H9 (cell line): ENCODE results near the gene NMT1. TPM values are rescaled to one million over a fixed set of nuclear protein-coding genes. Genes with fewer than 3 reads are reported as not detected.

Experiments
- DNase-seq: peaks from one replicate; pipeline ENCODE4 v3.0.0-alpha.2; 2017
- H2AFZ ChIP-seq: one replicate; pipeline ENCODE4 v1.6.1; 2013; ENCODE audit warnings: mild to moderate bottlenecking, low read length, control low read depth, moderate library complexity
- H2AK5ac ChIP-seq: 2 replicates; pipeline ENCODE4 v1.6.1; 2013; ENCODE audit warnings: low read length, control low read depth, mixed read lengths; ENCODE audit not compliant: insufficient read length
- H2BK120ac ChIP-seq: one replicate; pipeline ENCODE4 v1.6.1; 2013; ENCODE audit warnings: low read depth, mild to moderate bottlenecking, low read length, control low read depth, inconsistent platforms; ENCODE audit not compliant: poor library complexity, severe bottlenecking
- H2BK12ac ChIP-seq: 2 replicates; pipeline ENCODE4 v1.6.1; 2013; ENCODE audit warnings: low read length, control low read depth, mixed read lengths, low read depth; ENCODE audit not compliant: insufficient read length
- H2BK15ac ChIP-seq: 2 replicates; pipeline ENCODE4 v1.6.1; 2013; ENCODE audit warnings: low read depth, low read length, control low read depth
- H2BK20ac ChIP-seq: one replicate; pipeline ENCODE4 v1.6.1; 2013; ENCODE audit warnings: low read depth, mild to moderate bottlenecking, low read length, control low read depth, inconsistent platforms; ENCODE audit not compliant: poor library complexity, severe bottlenecking
- H2BK5ac ChIP-seq: 2 replicates; pipeline ENCODE4 v1.6.1; 2013; ENCODE audit warnings: low read length, control low read depth, mixed read lengths; ENCODE audit not compliant: insufficient read length
- H3K14ac ChIP-seq: 2 replicates; pipeline ENCODE4 v1.6.1; 2013; ENCODE audit warnings: low read length, control low read depth; ENCODE audit not compliant: insufficient read depth
- H3K18ac ChIP-seq: 2 replicates; pipeline ENCODE4 v1.6.1; 2013; ENCODE audit warnings: low read depth, mild to moderate bottlenecking, mixed read lengths, low read length, control low read depth; ENCODE audit not compliant: insufficient read length
- H3K23ac ChIP-seq: 2 replicates; pipeline ENCODE4 v1.6.1; 2013; ENCODE audit warnings: low read length, control low read depth, mixed read lengths, low read depth; ENCODE audit not compliant: insufficient read length
- H3K23me2 ChIP-seq: 2 replicates; pipeline ENCODE4 v1.6.1; 2013; ENCODE audit warnings: low read depth, mild to moderate bottlenecking, mixed read lengths, low read length, control low read depth; ENCODE audit not compliant: insufficient read length, poor library complexity, severe bottlenecking
- H3K27ac ChIP-seq: 2 replicates; pipeline ENCODE4 v1.5.1; 2013; ENCODE audit warnings: low read length, control low read depth, mixed read lengths, low read depth; ENCODE audit not compliant: insufficient read length
- H3K27me3 ChIP-seq: 2 replicates; pipeline ENCODE4 v1.6.1; 2013; ENCODE audit warnings: low read length, control low read depth, inconsistent platforms; ENCODE audit not compliant: insufficient read depth
- H3K4ac ChIP-seq: 2 replicates; pipeline ENCODE4 v1.6.1; 2013; ENCODE audit warnings: low read depth, mild to moderate bottlenecking, control low read depth, inconsistent platforms, low read length, moderate library complexity
- H3K4me1 ChIP-seq: 2 replicates; pipeline ENCODE4 v1.6.1; 2013; ENCODE audit warnings: low read length, control low read depth, inconsistent platforms; ENCODE audit not compliant: insufficient read depth
- H3K4me2 ChIP-seq: 2 replicates; pipeline ENCODE4 v1.6.1; 2013; ENCODE audit warnings: low read length, control low read depth, mixed read lengths; ENCODE audit not compliant: insufficient read length, insufficient read depth
- H3K56ac ChIP-seq: 2 replicates; pipeline ENCODE4 v1.6.1; 2013; ENCODE audit warnings: low read depth, mild to moderate bottlenecking, mixed read lengths, low read length, control low read depth; ENCODE audit not compliant: insufficient read length
- H3K79me1 ChIP-seq: 2 replicates; pipeline ENCODE4 v1.6.1; 2013; ENCODE audit warnings: low read depth, mild to moderate bottlenecking, moderate library complexity, low read length, control low read depth, inconsistent platforms; ENCODE audit not compliant: insufficient read depth, poor library complexity, severe bottlenecking
- H3K79me2 ChIP-seq: 2 replicates; pipeline ENCODE4 v1.6.1; 2013; ENCODE audit warnings: low read length, control low read depth, inconsistent platforms; ENCODE audit not compliant: insufficient read depth
- H3K9ac ChIP-seq: 2 replicates; pipeline ENCODE4 v1.6.1; 2013; ENCODE audit warnings: low read length, control low read depth, mixed read lengths; ENCODE audit not compliant: insufficient read length; ENCODE audit errors: extremely low read depth
- H3K9me3 ChIP-seq: one replicate; pipeline ENCODE4 v1.6.1; 2013; ENCODE audit warnings: low read depth, low read length, inconsistent platforms; ENCODE audit not compliant: control insufficient read depth
- H3T11ph ChIP-seq: one replicate; pipeline ENCODE4 v1.6.1; 2013; ENCODE audit warnings: mild to moderate bottlenecking, low read length, control low read depth, inconsistent platforms
- H4K20me1 ChIP-seq: one replicate; pipeline ENCODE4 v1.6.1; 2013; ENCODE audit not compliant: control insufficient read depth, insufficient read length, insufficient read depth
- H4K5ac ChIP-seq: 2 replicates; pipeline ENCODE4 v1.6.1; 2013; ENCODE audit warnings: low read depth, mild to moderate bottlenecking, mixed read lengths, low read length, control low read depth; ENCODE audit not compliant: insufficient read length
- H4K8ac ChIP-seq: replicated peaks from 2 replicates; pipeline ENCODE4 v1.6.1; 2013; ENCODE audit warnings: low read length, control low read depth, mixed read lengths, low read depth; ENCODE audit not compliant: insufficient read length
- H4K91ac ChIP-seq: 2 replicates; pipeline ENCODE4 v1.6.1; 2013; ENCODE audit warnings: low read depth, mild to moderate bottlenecking, moderate library complexity, mixed read lengths, low read length, control low read depth; ENCODE audit not compliant: insufficient read length
- H3K27ac Mint-ChIP-seq, 3 experiments: 2 replicates in 2 of 3; 3 replicates in 1 of 3; pipeline ENCODE4 v1.8.0; 2020 to 2021; ENCODE audit warnings: mixed read lengths in 3 of 3, mild to moderate bottlenecking in 1 of 3, moderate library complexity in 1 of 3
- H3K27me3 Mint-ChIP-seq: 2 replicates; pipeline ENCODE4 v1.8.0; 2021; ENCODE audit warnings: low read depth, mild to moderate bottlenecking, moderate library complexity, mixed read lengths
- H3K36me3 Mint-ChIP-seq, 3 experiments: 2 replicates in 2 of 3; 3 replicates in 1 of 3; pipeline ENCODE4 v1.8.0; 2020 to 2021; ENCODE audit warnings: low read depth in 3 of 3, mixed read lengths in 3 of 3; ENCODE audit not compliant: insufficient read depth in 1 of 3
- H3K4me1 Mint-ChIP-seq, 2 experiments: 2 replicates each; pipeline ENCODE4 v1.8.0; 2020; ENCODE audit warnings: mixed read lengths in 2 of 2
- H3K4me3 Mint-ChIP-seq, 2 experiments: 2 replicates in 1 of 2; 3 replicates in 1 of 2; pipeline ENCODE4 v1.8.0; 2020 to 2021; ENCODE audit warnings: mild to moderate bottlenecking in 2 of 2, mixed read lengths in 2 of 2, moderate library complexity in 1 of 2
- H3K9me3 Mint-ChIP-seq, 2 experiments: 2 replicates in 1 of 2; 3 replicates in 1 of 2; pipeline ENCODE4 v1.8.0; 2020; ENCODE audit warnings: mild to moderate bottlenecking in 2 of 2, mixed read lengths in 2 of 2, moderate library complexity in 1 of 2
- CTCF ChIP-seq: fragments of 200-600 bp; sonication (generic); conservative IDR thresholded peaks from 3 replicates; pipeline ENCODE4 v1.8.0; 2021; ENCODE audit warnings: antibody characterized with exemption, mild to moderate bottlenecking
- WGBS: extraction: QIAGEN DNeasy Blood & Tissue Kit; methylation state at CpG from one replicate; pipeline ENCODE4 v1.1.7; 2013; ENCODE audit warnings: missing lambda C conversion rate, low lambda C conversion rate, mixed read lengths; ENCODE audit not compliant: insufficient read length; ENCODE audit errors: extremely low coverage; 5-methylcytosine and 5-hydroxymethylcytosine counted together
- total RNA-seq: library from RNA; stranded (reverse); gene quantifications from 2 replicates; pipeline ENCODE4 v1.2.1, GENCODE V29; 2021

The NMT1 gene
- total RNA-seq, 1 experiment from 2014 or later: 150 TPM

DNA sequence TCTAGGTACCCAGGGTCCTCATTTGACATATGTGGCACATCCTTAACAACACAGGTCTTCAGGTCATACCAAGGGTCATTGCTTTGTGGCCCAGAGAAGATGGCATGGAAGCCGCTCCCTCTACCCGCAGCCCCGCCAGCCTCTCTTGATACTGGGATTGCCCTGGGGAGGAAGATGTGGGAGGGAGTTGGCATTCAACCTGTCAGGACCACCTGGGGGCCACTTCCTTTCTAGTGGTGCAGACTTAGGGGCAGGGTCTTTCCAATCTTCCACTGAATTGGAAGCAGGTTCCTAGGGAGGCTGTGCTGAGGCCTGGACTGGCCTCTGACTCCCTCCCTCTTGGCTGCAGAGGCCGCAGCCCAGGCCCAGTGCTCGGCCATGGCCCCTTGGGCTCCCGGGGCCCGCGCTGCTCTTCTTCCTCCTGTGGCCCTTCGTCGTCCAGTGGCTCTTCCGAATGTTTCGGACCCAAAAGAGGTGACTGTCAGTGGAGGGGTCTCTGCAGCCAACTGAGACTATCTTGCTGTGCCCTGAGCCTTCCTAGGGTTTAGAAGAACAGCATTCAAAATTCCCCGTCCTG is 82.1 kb downstream of the NMT1 start:
- Histone ChIP-seq H3K4me2 (peak overlapping the region; percentile 51), H3K27me3 (no peaks in the 10 kb centered on the region), H3K23me2 (peaks cover 9% of the 10 kb centered on the region), H2BK5ac (no peak overlapping the region), H3K14ac (no peak overlapping the region), H4K91ac (no peak overlapping the region), H3K9me3 (no peaks in the 10 kb centered on the region), H3K27ac (no peak overlapping the region), H2BK15ac (no peak overlapping the region), H3K79me1 (no peaks in the 10 kb centered on the region), H3K18ac (no peak overlapping the region), H3T11ph (no peak overlapping the region), H3K23ac (no peak overlapping the region), H2BK120ac (no peak overlapping the region), H4K20me1 (no peaks in the 10 kb centered on the region), H3K79me2 (no peaks in the 10 kb centered on the region), H3K56ac (no peak overlapping the region), H4K5ac (no peak overlapping the region), H3K9ac (no peak overlapping the region), H2AFZ (no peak overlapping the region), H2AK5ac (no peak overlapping the region), H4K8ac (no peak overlapping the region), H2BK12ac (no peak overlapping the region), H3K4me1 (peaks cover 2% of the 10 kb centered on the region; the same call in 1 of the 2 replicates), H2BK20ac (no peak overlapping the region), H3K4ac (no peak overlapping the region)
- Mint-ChIP-seq H3K4me1 (peaks cover 32 to 39% of the 10 kb centered on the region in 2 experiments), H3K27ac (peak overlapping the region in 1 of 3 experiments; percentile 61; a peak in 3 of 7 replicates), H3K4me3 (peak overlapping the region; percentile 57 to 76), H3K27me3 (peaks cover 3% of the 10 kb centered on the region; the same call in 1 of the 2 replicates), H3K36me3 (peaks cover 3 to 5% (median 4%) of the 10 kb centered on the region in 3 experiments; a peak in 5 of 7 replicates), H3K9me3 (no peaks in the 10 kb centered on the region; a peak in 1 of 5 replicates)
- peak; percentile 71 for DNase-seq
- WGBS: no CpG with 5 or more reads among the region's 13 CpGs
- no peak for TF ChIP-seq CTCF
